Astrocyte (in vitro differentiated cells and primary cell): ENCODE results near the gene ZNF692. TPM values are rescaled to one million over a fixed set of nuclear protein-coding genes. Genes with fewer than 3 reads are reported as not detected.

Experiments used
- DNase-seq: peaks from one replicate; pipeline ENCODE4 v3.0.0-alpha.2; 2010; ENCODE audit warnings: low read depth
- FAIRE-seq: peaks from 2 replicates; lab custom pipeline; 2011; peaks lifted over from hg19 to GRCh38; lab: Jason Lieb, UNC
- H2AFZ ChIP-seq: 2 replicates; pipeline ENCODE4 v1.6.0; 2012; ENCODE audit warnings: low read depth, low read length, inconsistent platforms
- H3K27ac ChIP-seq: 2 replicates; pipeline ENCODE4 v1.5.1; 2011; ENCODE audit warnings: low read depth, low read length, inconsistent platforms
- H3K27me3 ChIP-seq: 2 replicates; pipeline ENCODE4 v1.6.0; 2011; ENCODE audit warnings: low read length, inconsistent platforms; ENCODE audit not compliant: insufficient read depth
- H3K36me3 ChIP-seq: 2 replicates; pipeline ENCODE4 v1.5.1; 2011; ENCODE audit warnings: low read length, inconsistent platforms; ENCODE audit not compliant: insufficient read depth
- H3K4me1 ChIP-seq: 2 replicates; pipeline ENCODE4 v1.5.1; 2011; ENCODE audit warnings: low read length, inconsistent platforms; ENCODE audit not compliant: insufficient read depth
- H3K4me2 ChIP-seq: 2 replicates; pipeline ENCODE4 v1.6.0; 2012; ENCODE audit warnings: low read length, inconsistent platforms
- H3K4me3 ChIP-seq: 2 replicates; pipeline ENCODE4 v1.5.1; 2011; ENCODE audit warnings: low read depth, mild to moderate bottlenecking, low read length, inconsistent platforms; ENCODE audit not compliant: insufficient read depth
- H3K79me2 ChIP-seq: 2 replicates; pipeline ENCODE4 v1.6.0; 2012; ENCODE audit warnings: mild to moderate bottlenecking, low read length, inconsistent platforms; ENCODE audit not compliant: insufficient read depth
- H3K9ac ChIP-seq: 2 replicates; pipeline ENCODE4 v1.6.0; 2012; ENCODE audit warnings: mild to moderate bottlenecking, low read length, inconsistent platforms
- H3K9me3 ChIP-seq: 2 replicates; pipeline ENCODE4 v1.5.1; 2012; ENCODE audit warnings: low read depth, mild to moderate bottlenecking, low read length, inconsistent platforms; ENCODE audit not compliant: insufficient read depth
- H4K20me1 ChIP-seq: 2 replicates; pipeline ENCODE4 v1.6.0; 2012; ENCODE audit warnings: low read length, inconsistent platforms; ENCODE audit not compliant: insufficient read depth
- H3K27ac Mint-ChIP-seq: one replicate; pipeline ENCODE4 v1.8.0; 2021; ENCODE audit warnings: mild to moderate bottlenecking, mixed read lengths; ENCODE audit not compliant: unreplicated experiment
- H3K27me3 Mint-ChIP-seq: one replicate; pipeline ENCODE4 v1.8.0; 2021; ENCODE audit warnings: low read depth, mixed read lengths; ENCODE audit not compliant: unreplicated experiment
- H3K36me3 Mint-ChIP-seq: one replicate; pipeline ENCODE4 v1.8.0; 2021; ENCODE audit warnings: low read depth, mixed read lengths; ENCODE audit not compliant: unreplicated experiment
- H3K4me1 Mint-ChIP-seq: one replicate; pipeline ENCODE4 v1.8.0; 2021; ENCODE audit warnings: low read depth, mixed read lengths; ENCODE audit not compliant: unreplicated experiment
- H3K4me3 Mint-ChIP-seq: one replicate; pipeline ENCODE4 v1.8.0; 2021; ENCODE audit warnings: mild to moderate bottlenecking, moderate library complexity, mixed read lengths; ENCODE audit not compliant: unreplicated experiment
- H3K9me3 Mint-ChIP-seq: one replicate; pipeline ENCODE4 v1.8.0; 2021; ENCODE audit warnings: mild to moderate bottlenecking, mixed read lengths; ENCODE audit not compliant: unreplicated experiment
- EZH2 ChIP-seq: IDR thresholded peaks from 2 replicates; pipeline ENCODE4 v1.6.1; 2012; ENCODE audit warnings: mild to moderate bottlenecking, low read length, inconsistent platforms; ENCODE audit not compliant: insufficient read depth
- total RNA-seq: library from RNA; stranded (reverse); gene quantifications from 2 replicates; pipeline ENCODE4 v1.2.1, GENCODE V29; 2021
- TF ChIP-seq, protein P1 (sequence below): IDR thresholded peaks from 2 replicates; pipeline ENCODE4 v1.5.1; 2011; ENCODE audit warnings: low read depth, mild to moderate bottlenecking, inconsistent platforms, low read length, moderate library complexity; ENCODE audit not compliant: insufficient read depth

Gene ZNF692
- total RNA-seq, 1 donor from 2014 or later, result 41.4 TPM

DNA sequence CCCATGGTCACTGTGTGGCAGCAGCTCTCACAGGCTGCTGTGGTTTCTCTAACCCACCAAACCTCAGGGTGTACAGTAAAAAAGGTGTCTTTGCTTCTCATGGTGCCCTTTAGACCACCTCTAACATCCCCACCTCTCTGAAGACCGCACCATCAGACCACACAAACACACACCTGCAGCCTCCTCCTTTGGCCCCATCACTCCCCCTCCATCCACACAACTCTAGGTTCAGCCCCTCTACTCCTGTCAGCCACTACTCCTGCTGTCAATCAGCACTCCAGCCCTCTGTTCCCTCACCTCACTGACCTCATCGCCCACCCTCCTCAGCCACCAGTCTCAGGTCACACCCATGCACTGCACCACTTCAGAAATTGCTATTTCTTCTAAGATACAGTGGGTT is 7.5 kb downstream of the ZNF692 start:
- Mint-ChIP-seq H3K4me1 (no peaks in the 10 kb centered on the region), H3K4me3 (no peak overlapping the region), H3K9me3 (no peaks in the 10 kb centered on the region), H3K36me3 (peaks cover 26% of the 10 kb centered on the region), H3K27me3 (no peaks in the 10 kb centered on the region), H3K27ac (no peak overlapping the region)
- Histone ChIP-seq H3K4me3 (no peak overlapping the region), H3K36me3 (peaks cover 4% of the 10 kb centered on the region), H3K27ac (no peak overlapping the region), H2AFZ (no peak overlapping the region), H3K79me2 (no peaks in the 10 kb centered on the region), H3K4me1 (no peaks in the 10 kb centered on the region), H4K20me1 (peaks cover 34% of the 10 kb centered on the region), H3K9me3 (no peaks in the 10 kb centered on the region), H3K9ac (no peak overlapping the region), H3K4me2 (no peak overlapping the region), H3K27me3 (no peaks in the 10 kb centered on the region)
- DNase-seq, result no peak
- no peak for TF ChIP-seq EZH2
- TF ChIP-seq, protein P1, sequence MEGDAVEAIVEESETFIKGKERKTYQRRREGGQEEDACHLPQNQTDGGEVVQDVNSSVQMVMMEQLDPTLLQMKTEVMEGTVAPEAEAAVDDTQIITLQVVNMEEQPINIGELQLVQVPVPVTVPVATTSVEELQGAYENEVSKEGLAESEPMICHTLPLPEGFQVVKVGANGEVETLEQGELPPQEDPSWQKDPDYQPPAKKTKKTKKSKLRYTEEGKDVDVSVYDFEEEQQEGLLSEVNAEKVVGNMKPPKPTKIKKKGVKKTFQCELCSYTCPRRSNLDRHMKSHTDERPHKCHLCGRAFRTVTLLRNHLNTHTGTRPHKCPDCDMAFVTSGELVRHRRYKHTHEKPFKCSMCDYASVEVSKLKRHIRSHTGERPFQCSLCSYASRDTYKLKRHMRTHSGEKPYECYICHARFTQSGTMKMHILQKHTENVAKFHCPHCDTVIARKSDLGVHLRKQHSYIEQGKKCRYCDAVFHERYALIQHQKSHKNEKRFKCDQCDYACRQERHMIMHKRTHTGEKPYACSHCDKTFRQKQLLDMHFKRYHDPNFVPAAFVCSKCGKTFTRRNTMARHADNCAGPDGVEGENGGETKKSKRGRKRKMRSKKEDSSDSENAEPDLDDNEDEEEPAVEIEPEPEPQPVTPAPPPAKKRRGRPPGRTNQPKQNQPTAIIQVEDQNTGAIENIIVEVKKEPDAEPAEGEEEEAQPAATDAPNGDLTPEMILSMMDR, result no peak
- FAIRE-seq, result no peak

DNA sequence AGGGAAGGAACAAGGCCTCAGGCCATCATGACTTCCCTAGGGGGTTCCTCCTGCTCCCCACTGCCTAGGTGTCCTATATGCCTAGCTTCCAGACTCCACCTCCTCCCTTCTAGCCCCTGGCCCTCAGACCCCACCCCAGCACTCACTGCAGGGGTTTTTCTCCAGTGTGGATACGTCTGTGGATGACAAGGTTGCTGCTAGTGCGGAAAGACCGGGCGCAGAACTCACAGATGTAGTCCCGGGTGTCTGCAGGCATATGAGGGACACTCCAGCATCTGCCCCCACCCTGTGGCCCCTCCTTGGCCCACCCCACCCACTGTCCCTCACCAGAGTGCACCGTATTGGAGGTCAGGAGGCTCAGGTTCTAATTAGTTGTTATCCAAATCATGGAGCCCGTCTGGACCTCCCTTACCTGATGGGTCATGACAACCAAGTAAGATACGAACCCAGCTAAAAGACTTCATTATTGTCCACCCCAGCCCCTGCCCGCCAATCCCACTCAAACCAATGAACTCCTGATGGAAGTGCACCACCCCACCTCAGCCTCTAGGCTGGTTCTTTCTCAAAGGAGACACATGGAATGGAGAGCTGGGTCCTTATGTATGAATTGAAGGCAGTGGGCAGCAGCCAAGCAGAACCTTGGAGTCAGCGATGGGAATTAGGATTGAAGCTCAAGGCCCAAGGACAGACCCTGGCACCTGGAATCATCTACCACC is 8.2 kb downstream of the ZNF692 start:
- Histone ChIP-seq H2AFZ (no peak overlapping the region), H3K9ac (no peak overlapping the region), H3K4me1 (no peaks in the 10 kb centered on the region), H3K79me2 (no peaks in the 10 kb centered on the region), H3K36me3 (peaks cover 10% of the 10 kb centered on the region), H4K20me1 (peaks cover 34% of the 10 kb centered on the region), H3K9me3 (no peaks in the 10 kb centered on the region), H3K27me3 (no peaks in the 10 kb centered on the region), H3K4me3 (no peak overlapping the region), H3K4me2 (no peak overlapping the region), H3K27ac (no peak overlapping the region)
- Mint-ChIP-seq H3K9me3 (no peaks in the 10 kb centered on the region), H3K27me3 (no peaks in the 10 kb centered on the region), H3K27ac (no peak overlapping the region), H3K36me3 (peaks cover 23% of the 10 kb centered on the region), H3K4me1 (no peaks in the 10 kb centered on the region), H3K4me3 (no peak overlapping the region)
- DNase-seq (no peak), FAIRE-seq (no peak)
- TF ChIP-seq, protein P1, result no peak
- TF ChIP-seq EZH2, result no peak

DNA sequence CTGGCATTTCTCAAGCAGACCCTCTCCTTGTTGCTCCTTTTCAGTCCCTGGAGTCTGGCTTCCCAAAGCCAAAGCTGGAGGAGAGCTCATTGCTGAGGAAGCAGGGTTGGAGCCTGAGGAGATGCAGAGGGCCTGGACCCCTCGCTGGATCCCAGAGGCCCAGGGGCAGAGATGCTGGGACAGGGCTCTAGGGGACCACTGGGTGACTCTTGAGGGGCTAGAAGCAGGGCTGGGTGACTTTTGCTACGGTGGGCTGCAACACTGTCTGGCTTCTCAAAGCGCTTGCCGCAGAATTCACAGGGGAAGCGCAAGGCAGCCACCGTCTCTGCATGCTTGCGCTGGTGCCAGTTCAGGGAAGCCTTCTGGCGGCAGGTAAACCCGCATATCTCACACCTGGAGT is 8.8 kb downstream of the ZNF692 start:
- H3K4me3 ChIP-seq, result no peak overlapping the region
- H3K4me1 ChIP-seq, result no peaks in the 10 kb centered on the region
- peaks cover 23% of the 10 kb centered on the region for H3K36me3 Mint-ChIP-seq
- FAIRE-seq (no peak), DNase-seq (no peak)
- no peak overlapping the region for H3K9ac ChIP-seq
- no peak overlapping the region for H3K4me3 Mint-ChIP-seq
- H3K9me3 Mint-ChIP-seq, result no peaks in the 10 kb centered on the region
- no peak overlapping the region for H3K27ac Mint-ChIP-seq
- no peaks in the 10 kb centered on the region for H3K9me3 ChIP-seq
- no peaks in the 10 kb centered on the region for H3K4me1 Mint-ChIP-seq
- H3K27me3 ChIP-seq, result no peaks in the 10 kb centered on the region
- peaks cover 34% of the 10 kb centered on the region for H4K20me1 ChIP-seq
- H3K36me3 ChIP-seq, result peaks cover 12% of the 10 kb centered on the region
- H2AFZ ChIP-seq, result no peak overlapping the region
- no peak overlapping the region for H3K27ac ChIP-seq
- H3K79me2 ChIP-seq, result no peaks in the 10 kb centered on the region
- H3K4me2 ChIP-seq, result no peak overlapping the region
- TF ChIP-seq, protein P1, result no peak
- TF ChIP-seq EZH2, result no peak
- no peaks in the 10 kb centered on the region for H3K27me3 Mint-ChIP-seq
